H1 (cell line): Measurements from ENCODE around the gene DYNLT1. TPM values are rescaled to one million over a fixed set of nuclear protein-coding genes. Genes with fewer than 3 reads are reported as not detected.

Experiments used
- CTCF ChIA-PET: fragments of 300-600 bp; sonication (Branson Sonifier 250); formaldehyde crosslinking; loops from one replicate; lab custom pipeline; 2021; ENCODE audit not compliant: partially characterized antibody; lab: Charles Lee
- POLR2A ChIA-PET: fragments of 300-600 bp; sonication (Branson Sonifier 250); formaldehyde crosslinking; loops from one replicate; lab custom pipeline; 2021; ENCODE audit warnings: inconsistent platforms; ENCODE audit not compliant: partially characterized antibody; lab: Charles Lee
- DNase-seq, 2 experiments: peaks; one replicate each; pipeline versions ENCODE4 v3.0.0 to v3.0.0-alpha.2; 2010 to 2022; ENCODE audit warnings: low spot score in 2 of 2, low read depth in 1 of 2, mixed read lengths in 1 of 2
- FAIRE-seq: peaks from 2 replicates; lab custom pipeline; 2011; peaks lifted over from hg19 to GRCh38; lab: Jason Lieb, UNC
- H2AFZ ChIP-seq: 2 replicates; pipeline ENCODE4 v1.8.1; 2012; ENCODE audit warnings: low read length, inconsistent platforms
- H2AK5ac ChIP-seq: 2 replicates; pipeline ENCODE4 v1.6.1; 2013; ENCODE audit warnings: low read depth, low read length
- H2BK120ac ChIP-seq: replicated peaks from 2 replicates; pipeline ENCODE3; 2013; ENCODE audit warnings: low read depth, low read length, inconsistent platforms
- H2BK12ac ChIP-seq: 2 replicates; pipeline ENCODE4 v1.6.1; 2013; ENCODE audit warnings: low read depth, low read length
- H2BK15ac ChIP-seq: 2 replicates; pipeline ENCODE4 v1.6.1; 2013; ENCODE audit warnings: low read length
- H2BK20ac ChIP-seq: 2 replicates; pipeline ENCODE4 v1.6.1; 2013; ENCODE audit warnings: low read length
- H2BK5ac ChIP-seq: 2 replicates; pipeline ENCODE4 v1.6.1; 2013; ENCODE audit warnings: low read depth, low read length
- H3K14ac ChIP-seq: 2 replicates; pipeline ENCODE4 v1.6.1; 2013; ENCODE audit warnings: inconsistent platforms; ENCODE audit not compliant: insufficient read length
- H3K18ac ChIP-seq: 2 replicates; pipeline ENCODE4 v1.6.1; 2013; ENCODE audit warnings: low read length; ENCODE audit errors: extremely low read depth
- H3K23ac ChIP-seq: 2 replicates; pipeline ENCODE4 v1.6.1; 2013; ENCODE audit warnings: inconsistent platforms; ENCODE audit not compliant: insufficient read length
- H3K23me2 ChIP-seq: 2 replicates; pipeline ENCODE4 v1.6.1; 2013; ENCODE audit warnings: low read depth, low read length
- H3K27ac ChIP-seq: 2 replicates; pipeline ENCODE4 v1.6.1; 2011; ENCODE audit warnings: low read depth, low read length, inconsistent platforms
- H3K27me3 ChIP-seq, 4 experiments: replicated peaks in 1 of 4; 1 replicate in 1 of 4; 2 replicates in 3 of 4; pipeline versions ENCODE4 v1.6.1 to v1.8.1; 2011 to 2013; ENCODE audit warnings: low read length in 3 of 4, mild to moderate bottlenecking in 3 of 4, inconsistent platforms in 2 of 4, mixed read lengths in 2 of 4, moderate library complexity in 1 of 4; ENCODE audit not compliant: control insufficient read depth in 3 of 4, insufficient read depth in 3 of 4; ENCODE audit errors: extremely low read depth in 1 of 4
- H3K36me3 ChIP-seq, 4 experiments: 2 replicates each; pipeline versions ENCODE4 v1.6.1 to v1.8.1; 2011 to 2013; ENCODE audit warnings: mild to moderate bottlenecking in 4 of 4, low read length in 3 of 4, moderate library complexity in 2 of 4, control low read depth in 1 of 4, inconsistent platforms in 1 of 4; ENCODE audit not compliant: insufficient read depth in 4 of 4, control insufficient read depth in 2 of 4
- H3K4ac ChIP-seq: replicated peaks from 2 replicates; pipeline ENCODE3; 2013; ENCODE audit warnings: low read length, low read depth, mixed read lengths, inconsistent platforms; ENCODE audit not compliant: insufficient read length
- H3K4me1 ChIP-seq, 4 experiments: replicated peaks in 1 of 4; 1 replicate in 1 of 4; 2 replicates in 3 of 4; pipeline versions ENCODE4 v1.6.1 to v1.8.1; 2011 to 2013; ENCODE audit warnings: low read length in 3 of 4, inconsistent platforms in 2 of 4, mixed read lengths in 1 of 4; ENCODE audit not compliant: insufficient read depth in 4 of 4, control insufficient read depth in 3 of 4
- H3K4me2 ChIP-seq, 2 experiments: 2 replicates each; pipeline versions ENCODE4 v1.6.1 to v1.8.1; 2011 to 2013; ENCODE audit warnings: low read depth in 2 of 2, low read length in 2 of 2, control low read depth in 1 of 2, inconsistent platforms in 1 of 2, mild to moderate bottlenecking in 1 of 2; ENCODE audit not compliant: insufficient read depth in 1 of 2
- H3K4me3 ChIP-seq, 4 experiments: fragments of 200-600, 300-600 bp in 1 of 4; sonication (generic), shearing (Covaris generic), sonication (Bioruptor Twin) in 1 of 4; 2 replicates each; pipeline versions ENCODE4 v1.5.1 to v1.8.1; 2011 to 2016; ENCODE audit warnings: low read length in 4 of 4, low read depth in 3 of 4, control low read depth in 2 of 4, inconsistent platforms in 2 of 4, mild to moderate bottlenecking in 2 of 4, mixed read lengths in 1 of 4, moderate library complexity in 1 of 4; ENCODE audit not compliant: insufficient read depth in 2 of 4; ENCODE audit errors: extremely low read depth in 1 of 4
- H3K56ac ChIP-seq: replicated peaks from 2 replicates; pipeline ENCODE3; 2013; ENCODE audit warnings: low read depth, mild to moderate bottlenecking, mixed read lengths, low read length, inconsistent platforms; ENCODE audit not compliant: insufficient read length
- H3K79me1 ChIP-seq: 2 replicates; pipeline ENCODE4 v1.6.1; 2013; ENCODE audit warnings: low read depth, low read length, control low read depth
- H3K79me2 ChIP-seq, 2 experiments: 2 replicates each; pipeline versions ENCODE4 v1.6.1 to v1.8.1; 2012 to 2013; ENCODE audit warnings: low read length in 2 of 2, mild to moderate bottlenecking in 2 of 2, inconsistent platforms in 1 of 2; ENCODE audit not compliant: insufficient read depth in 2 of 2, control insufficient read depth in 1 of 2
- H3K9ac ChIP-seq, 4 experiments: replicated peaks in 1 of 4; 1 replicate in 1 of 4; 2 replicates in 3 of 4; pipeline versions ENCODE4 v1.6.1 to v1.8.1; 2011 to 2013; ENCODE audit warnings: low read depth in 3 of 4, low read length in 3 of 4, control low read depth in 2 of 4, mild to moderate bottlenecking in 2 of 4, moderate library complexity in 2 of 4, inconsistent platforms in 1 of 4; ENCODE audit errors: extremely low read depth in 1 of 4
- H3K9me3 ChIP-seq, 2 experiments: 2 replicates each; pipeline versions ENCODE4 v1.6.1 to v1.8.1; 2012 to 2013; ENCODE audit warnings: mild to moderate bottlenecking in 2 of 2, moderate library complexity in 2 of 2, control low read depth in 1 of 2, inconsistent platforms in 1 of 2, low read depth in 1 of 2, low read length in 1 of 2, mixed read lengths in 1 of 2; ENCODE audit not compliant: insufficient read depth in 2 of 2
- H4K20me1 ChIP-seq, 2 experiments: replicated peaks in 1 of 2; 2 replicates each; pipeline versions ENCODE3 to v1.8.1; 2011 to 2013; ENCODE audit warnings: inconsistent platforms in 2 of 2, low read length in 2 of 2, mild to moderate bottlenecking in 1 of 2; ENCODE audit not compliant: insufficient read depth in 2 of 2, control insufficient read depth in 1 of 2
- H4K5ac ChIP-seq: 2 replicates; pipeline ENCODE4 v1.6.1; 2013; ENCODE audit warnings: low read length, low read depth, mixed read lengths, inconsistent platforms; ENCODE audit not compliant: insufficient read length
- H4K8ac ChIP-seq: 2 replicates; pipeline ENCODE4 v1.8.0; 2013; ENCODE audit warnings: mild to moderate bottlenecking, moderate library complexity, low read length, inconsistent platforms; ENCODE audit not compliant: insufficient read depth; ENCODE audit errors: extremely low read depth
- H4K91ac ChIP-seq: replicated peaks from 2 replicates; pipeline ENCODE3; 2013; ENCODE audit warnings: low read length, mixed read lengths, inconsistent platforms; ENCODE audit not compliant: insufficient read length
- E2F6 ChIP-seq: IDR thresholded peaks from 2 replicates; pipeline ENCODE4 v1.6.1; 2012; ENCODE audit warnings: inconsistent platforms
- GTF2F1 ChIP-seq: IDR thresholded peaks from 2 replicates; pipeline ENCODE4 v1.6.1; 2012; ENCODE audit warnings: low read depth, low read length, improper control_type of control experiment, borderline replicate concordance
- HDAC2 ChIP-seq, 2 experiments: fragments of 300-600 bp in 1 of 2; sonication (generic) in 1 of 2; IDR thresholded peaks; 2 replicates each; pipeline ENCODE4 v1.6.1; 2011 to 2012; ENCODE audit warnings: low read depth in 2 of 2, low read length in 2 of 2, mild to moderate bottlenecking in 2 of 2, moderate library complexity in 2 of 2, borderline replicate concordance in 1 of 2, inconsistent platforms in 1 of 2
- WGBS, 2 experiments: shearing (Covaris generic) in 1 of 2; methylation state at CpG; one replicate each; pipeline versions ENCODE4 v1.1.6 to v1.1.7; 2013 to 2015; ENCODE audit warnings: low lambda C conversion rate in 2 of 2, mixed read lengths in 2 of 2, inconsistent platforms in 1 of 2, low coverage in 1 of 2, missing lambda C conversion rate in 1 of 2; ENCODE audit not compliant: insufficient replicate concordance in 2 of 2, insufficient coverage in 1 of 2, insufficient read length in 1 of 2; ENCODE audit errors: extremely low coverage in 1 of 2, missing lambda C conversion rate in 1 of 2; 5-methylcytosine and 5-hydroxymethylcytosine counted together
- polyA plus RNA-seq, 7 experiments: library from polyadenylated mRNA; depleted of rRNA in 3 of 7; stranded (reverse) in 5 of 7; unstranded in 2 of 7; fragments of >200 nt in 5 of 7; fragments of 200-250 nt in 2 of 7; gene quantifications; 1 replicate in 5 of 7; 2 replicates in 1 of 7; 4 replicates in 1 of 7; pipeline versions ENCODE4 v1.2.1 to v1.2.3, GENCODE V29; 2011 to 2013; ENCODE audit warnings: missing spikeins in 2 of 7, mixed read lengths in 2 of 7
- total RNA-seq: library from RNA; stranded (reverse); fragmentation: NEBNext Ultra II Directional; extraction: Animal tissue kit (Norgen Biotek cat#: 25700); gene quantifications from 2 replicates; pipeline ENCODE4 v1.2.1, GENCODE V29; 2021

Gene DYNLT1
- total and polyA plus RNA-seq, 2 of the 8 experiments (the other 6 are each of a cell fraction or from before 2014, with no cell fraction given), result 119 to 245 TPM

- Histone ChIP-seq H2BK20ac (no peak overlapping the region), H3K4ac (no peak overlapping the region)
- FAIRE-seq, result no peak
- no peak for DNase-seq
- no peak for TF ChIP-seq HDAC2 (IDR thresholded peaks at IDR 0.05; ENCODE audit: borderline replicate concordance in 1 of 2, low read depth in 2 of 2, low read length in 2 of 2)
- no peak for TF ChIP-seq E2F6
- TF ChIP-seq GTF2F1, result no peak
- TF ChIP-seq, all 59 proteins: peak for 0
- 87% methylated on average over 8 of the region's 8 CpGs; no CpG with 5 or more reads in 1 of the 2 experiments for WGBS, 2 experiments
- Histone ChIP-seq H3K23ac (no peak overlapping the region), H3K18ac (no peak overlapping the region), H2BK15ac (no peak overlapping the region), H4K5ac (no peak overlapping the region), H3K4me1 (peaks cover 0 to 8% (median 2%) of the 10 kb centered on the region in 4 experiments; a peak in 4 of 7 replicates), H3K23me2 (no peaks in the 10 kb centered on the region), H4K91ac (no peak overlapping the region), H3K4me2 (no peak overlapping the region), H3K27me3 (no peaks in the 10 kb centered on the region; a peak in 1 of 7 replicates), H2BK120ac (no peak overlapping the region), H2BK5ac (no peak overlapping the region), H3K9me3 (no peaks in the 10 kb centered on the region), H2AK5ac (no peak overlapping the region), H3K27ac (no peak overlapping the region), H3K36me3 (no peaks in the 10 kb centered on the region), H3K79me1 (no peaks in the 10 kb centered on the region), H3K9ac (no peak overlapping the region; a peak in 1 of 7 replicates), H2AFZ (no peak overlapping the region), H4K8ac (no peak overlapping the region), H3K79me2 (no peaks in the 10 kb centered on the region), H4K20me1 (no peaks in the 10 kb centered on the region), H3K4me3 (no peak overlapping the region), H2BK12ac (no peak overlapping the region), H3K14ac (no peak overlapping the region), H3K56ac (no peak overlapping the region)
- CTCF ChIA-PET, result interaction anchor here (1.3 to 2.4 kb wide), 4 partner anchors 14 to 62 kb away, joined by 3 to 9 read pairs (median 4); no protein-coding TSS in a partner anchor
- POLR2A ChIA-PET, result interaction anchor here (0.5 kb wide), 1 partner anchor 64 kb away, joined by 3 read pairs; no protein-coding TSS in a partner anchor
These were observed 22.9 kb upstream of the DYNLT1 start for GRCh38 chr6:158667360-158667981.
